ENCODE measurements around the gene EPC1.

The EPC1 gene

DNA sequence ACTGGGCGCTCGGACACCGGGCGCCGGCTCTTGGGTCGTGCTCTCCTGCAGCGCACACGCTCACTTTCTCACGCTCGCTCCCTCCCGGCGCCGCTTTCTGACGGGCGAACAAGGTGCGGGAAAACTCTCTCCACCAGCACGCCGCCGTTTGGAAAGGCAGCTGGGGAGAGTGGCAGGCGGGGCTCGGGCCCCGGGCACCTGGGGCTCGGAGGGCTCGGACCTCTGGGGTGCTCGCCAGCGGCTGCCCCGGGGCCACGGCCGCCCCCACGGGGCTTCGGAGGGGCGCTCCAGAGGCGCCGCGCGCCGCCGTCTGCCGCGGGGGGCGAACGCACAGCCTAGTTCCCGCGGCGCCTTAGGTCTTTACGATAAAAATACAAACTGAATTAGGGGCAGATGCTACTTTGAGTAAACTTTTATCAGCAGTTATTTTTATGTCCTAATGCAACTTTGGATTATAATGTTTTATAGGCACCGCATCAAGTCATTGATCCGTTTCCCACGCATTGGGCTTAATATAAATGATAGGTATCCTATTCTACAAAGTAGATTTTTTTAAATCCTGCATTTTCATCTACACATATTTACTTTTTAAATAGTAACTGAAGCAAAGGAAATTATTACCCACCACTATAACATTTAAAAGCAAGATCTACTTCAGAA lies 535 bp upstream of the EPC1 start:
- Histone ChIP-seq H3K9me2 (replicated peaks; ENCODE audit: insufficient read depth, low read length) (no peaks in the 10 kb centered on the region), H4K20me1 (ENCODE audit: insufficient read depth, low read length) (peaks cover 11% of the 10 kb centered on the region), H3K27me3 (replicated peaks; ENCODE audit: insufficient read depth, low read length) (no peaks in the 10 kb centered on the region), H3K9me3 (replicated peaks; ENCODE audit: insufficient read depth, low read length) (no peaks in the 10 kb centered on the region), H2AFZ (ENCODE audit: low read length) (peak overlapping the region; percentile 61; the same call in 1 of the 2 replicates), H3K4me3 (ENCODE audit: low read length) (peak overlapping the region; percentile 99), H3K9ac (ENCODE audit: low read length) (peak overlapping the region; percentile 100), H3F3A (ENCODE audit: insufficient read depth, low read length) (peaks cover 7% of the 10 kb centered on the region; the same call in 1 of the 2 replicates), H3K4me2 (ENCODE audit: low read depth, low read length) (peak overlapping the region; percentile 75), H3K27ac (ENCODE audit: low read length) (peak overlapping the region; percentile 100), H3K36me3 (replicated peaks; ENCODE audit: insufficient read depth, low read length) (peaks cover 5% of the 10 kb centered on the region; the same call in 1 of the 2 replicates), H3K4me1 (ENCODE audit: low read length) (peaks cover 7% of the 10 kb centered on the region), H3K79me2 (ENCODE audit: low read length) (peaks cover 68% of the 10 kb centered on the region)
- TF ChIP-seq EZH2 (optimal IDR thresholded peaks at IDR 0.05; ENCODE audit: low read depth, low read length) = no peak
- TF ChIP-seq, protein P1, sequence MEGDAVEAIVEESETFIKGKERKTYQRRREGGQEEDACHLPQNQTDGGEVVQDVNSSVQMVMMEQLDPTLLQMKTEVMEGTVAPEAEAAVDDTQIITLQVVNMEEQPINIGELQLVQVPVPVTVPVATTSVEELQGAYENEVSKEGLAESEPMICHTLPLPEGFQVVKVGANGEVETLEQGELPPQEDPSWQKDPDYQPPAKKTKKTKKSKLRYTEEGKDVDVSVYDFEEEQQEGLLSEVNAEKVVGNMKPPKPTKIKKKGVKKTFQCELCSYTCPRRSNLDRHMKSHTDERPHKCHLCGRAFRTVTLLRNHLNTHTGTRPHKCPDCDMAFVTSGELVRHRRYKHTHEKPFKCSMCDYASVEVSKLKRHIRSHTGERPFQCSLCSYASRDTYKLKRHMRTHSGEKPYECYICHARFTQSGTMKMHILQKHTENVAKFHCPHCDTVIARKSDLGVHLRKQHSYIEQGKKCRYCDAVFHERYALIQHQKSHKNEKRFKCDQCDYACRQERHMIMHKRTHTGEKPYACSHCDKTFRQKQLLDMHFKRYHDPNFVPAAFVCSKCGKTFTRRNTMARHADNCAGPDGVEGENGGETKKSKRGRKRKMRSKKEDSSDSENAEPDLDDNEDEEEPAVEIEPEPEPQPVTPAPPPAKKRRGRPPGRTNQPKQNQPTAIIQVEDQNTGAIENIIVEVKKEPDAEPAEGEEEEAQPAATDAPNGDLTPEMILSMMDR (IDR thresholded peaks at IDR 0.05; ENCODE audit: low read length) = no peak
- no peak for TF ChIP-seq EZH2phosphoT487 (IDR thresholded peaks at IDR 0.05; ENCODE audit: low read length)
- DNase-seq = no peak

- H3K79me2 ChIP-seq (ENCODE audit: low read length) = peaks cover 78% of the 10 kb centered on the region
- TF ChIP-seq EZH2 (optimal IDR thresholded peaks at IDR 0.05; ENCODE audit: low read depth, low read length) = no peak
- TF ChIP-seq, protein P1 (IDR thresholded peaks at IDR 0.05; ENCODE audit: low read length) = peak; percentile 93
- TF ChIP-seq EZH2phosphoT487 (IDR thresholded peaks at IDR 0.05; ENCODE audit: low read length) = no peak
- peaks cover 19% of the 10 kb centered on the region for H4K20me1 ChIP-seq (ENCODE audit: insufficient read depth, low read length)
Observed at GRCh38 chr10:32346134-32346550, 816 bp downstream of the EPC1 start.

DNA sequence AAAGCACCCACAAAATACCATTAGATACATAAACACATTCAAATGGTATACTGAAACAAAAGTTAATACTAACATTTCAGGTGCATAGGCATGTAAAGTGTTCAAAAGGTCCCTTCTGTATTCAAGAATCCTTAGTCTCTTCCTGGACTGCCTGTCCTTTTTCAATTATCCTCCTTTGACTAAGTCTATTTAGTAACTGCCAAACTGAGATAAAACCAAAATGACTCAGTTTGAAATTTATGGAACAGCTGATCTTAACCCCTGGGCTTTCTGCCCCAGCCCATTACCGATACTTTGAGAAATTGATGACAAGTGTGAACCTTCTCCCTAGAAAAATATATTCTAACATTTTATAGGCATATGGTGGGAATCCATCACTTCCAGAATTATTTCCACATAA lies 5.4 kb downstream of the EPC1 start:
- peaks cover 3% of the 10 kb centered on the region; the same call in 1 of the 2 replicates for H3K4me1 ChIP-seq (ENCODE audit: low read length)
- DNase-seq = no peak
- TF ChIP-seq EZH2 (optimal IDR thresholded peaks at IDR 0.05; ENCODE audit: low read depth, low read length) (no peak), EZH2phosphoT487 (IDR thresholded peaks at IDR 0.05; ENCODE audit: low read length) (no peak)
- TF ChIP-seq, protein P1 (IDR thresholded peaks at IDR 0.05; ENCODE audit: low read length) = no peak
- H4K20me1 ChIP-seq (ENCODE audit: insufficient read depth, low read length) = peaks cover 48% of the 10 kb centered on the region
- no peak overlapping the region for H3K4me3 ChIP-seq (ENCODE audit: low read length)
- peaks cover 5% of the 10 kb centered on the region; the same call in 1 of the 2 replicates for H3K36me3 ChIP-seq (replicated peaks; ENCODE audit: insufficient read depth, low read length)
- no peak overlapping the region for H3K27ac ChIP-seq (ENCODE audit: low read length)
- H3K9me2 ChIP-seq (replicated peaks; ENCODE audit: insufficient read depth, low read length) = no peaks in the 10 kb centered on the region
- H3K9ac ChIP-seq (ENCODE audit: low read length) = no peak overlapping the region
- H3F3A ChIP-seq (ENCODE audit: insufficient read depth, low read length) = peaks cover 1% of the 10 kb centered on the region; the same call in 1 of the 2 replicates
- no peak overlapping the region for H3K4me2 ChIP-seq (ENCODE audit: low read depth, low read length)
- peaks cover 99% of the 10 kb centered on the region for H3K79me2 ChIP-seq (ENCODE audit: low read length)
- H3K27me3 ChIP-seq (replicated peaks; ENCODE audit: insufficient read depth, low read length) = no peaks in the 10 kb centered on the region
- no peak overlapping the region for H2AFZ ChIP-seq (ENCODE audit: low read length)
- H3K9me3 ChIP-seq (replicated peaks; ENCODE audit: insufficient read depth, low read length) = no peaks in the 10 kb centered on the region

More at GRCh38 chr10:32346134-32346550, 816 bp downstream of the EPC1 start:
- no peaks in the 10 kb centered on the region for H3K27me3 ChIP-seq (replicated peaks; ENCODE audit: insufficient read depth, low read length)
- peak overlapping the region; percentile 100 for H3K27ac ChIP-seq (ENCODE audit: low read length)
- peak overlapping the region; percentile 99 for H3K4me3 ChIP-seq (ENCODE audit: low read length)
- H2AFZ ChIP-seq (ENCODE audit: low read length) = peak overlapping the region; percentile 93
- H3K4me2 ChIP-seq (ENCODE audit: low read depth, low read length) = peak overlapping the region; percentile 81
- H3K9me2 ChIP-seq (replicated peaks; ENCODE audit: insufficient read depth, low read length) = no peaks in the 10 kb centered on the region
- DNase-seq = peak; percentile 94
- H3F3A ChIP-seq (ENCODE audit: insufficient read depth, low read length) = peaks cover 7% of the 10 kb centered on the region; the same call in 1 of the 2 replicates
- H3K4me1 ChIP-seq (ENCODE audit: low read length) = peaks cover 7% of the 10 kb centered on the region
- no peaks in the 10 kb centered on the region for H3K9me3 ChIP-seq (replicated peaks; ENCODE audit: insufficient read depth, low read length)
- H3K9ac ChIP-seq (ENCODE audit: low read length) = peak overlapping the region; percentile 100
- peaks cover 5% of the 10 kb centered on the region; the same call in 1 of the 2 replicates for H3K36me3 ChIP-seq (replicated peaks; ENCODE audit: insufficient read depth, low read length)
